NCI-H226 (cell line): ENCODE measurements around the gene MAD1L1.
A peak's percentile ranks its signal among the peaks of the same experiment; 100 is the strongest.

Experiments used
- DNase-seq: peaks from one replicate; pipeline ENCODE4 v3.0.0-alpha.2; 2015

The MAD1L1 gene

DNA sequence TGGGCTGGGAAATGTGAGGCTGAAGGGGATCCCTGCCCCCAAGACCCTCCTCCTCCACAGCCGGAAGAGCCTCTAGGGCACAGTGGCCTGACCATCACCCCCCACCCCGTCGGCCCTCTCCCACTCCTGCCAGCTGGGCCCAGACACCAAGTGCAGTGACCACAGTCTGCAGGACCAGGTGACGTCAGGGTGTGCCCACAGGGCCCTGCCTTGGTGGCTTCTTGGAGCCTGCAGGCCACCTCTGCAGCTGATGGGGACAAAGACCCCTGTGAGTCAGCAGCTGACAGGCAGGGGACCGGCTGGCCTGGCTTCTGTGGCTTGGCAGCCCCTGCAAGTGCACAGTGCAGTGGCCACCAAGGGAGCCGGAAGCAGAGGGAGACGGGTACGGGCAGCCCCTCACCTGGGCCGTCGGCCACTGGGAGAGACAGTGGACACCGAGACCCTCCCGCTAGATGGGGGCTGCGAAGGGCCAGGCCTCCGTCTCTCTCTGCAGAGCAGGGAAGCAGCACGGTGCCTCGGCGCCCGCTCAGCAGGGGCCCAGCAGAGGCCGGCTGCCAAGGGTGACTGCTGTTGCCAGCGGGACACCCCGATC, 288.0 kb downstream of the MAD1L1 start:
- no peak for DNase-seq

DNA sequence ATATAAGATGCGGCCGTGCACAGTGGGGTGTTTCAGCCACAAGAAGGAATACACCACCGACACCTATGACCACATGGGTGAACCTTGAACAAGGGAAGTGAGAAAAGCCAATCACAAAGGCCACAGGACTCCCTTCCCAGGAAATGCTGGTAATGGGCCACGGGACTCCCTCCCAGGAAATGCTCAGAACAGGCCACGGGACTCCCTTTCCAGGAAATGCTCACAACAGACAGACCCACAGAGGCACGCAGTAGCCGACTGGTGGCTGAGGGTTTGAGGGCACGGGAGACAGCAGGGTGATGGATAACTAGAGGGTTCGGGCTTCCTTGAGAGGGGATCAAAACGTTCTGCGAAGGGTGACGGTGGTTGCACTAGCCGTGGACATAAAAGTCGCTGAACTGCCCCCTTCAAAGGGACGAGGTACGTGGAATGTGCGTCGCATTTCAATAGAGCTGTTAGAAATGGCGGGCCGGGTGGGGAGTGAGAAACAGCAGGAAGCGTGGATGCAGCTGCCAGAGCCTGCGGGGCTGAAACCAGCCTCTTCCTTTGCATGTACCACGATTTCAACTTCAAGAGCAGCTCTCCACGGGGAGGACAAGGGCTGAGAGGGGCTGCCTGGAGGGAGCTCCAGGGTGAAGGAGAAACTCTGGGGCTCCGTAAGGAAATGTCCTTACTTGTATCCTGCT, 288.7 kb downstream of the MAD1L1 start:
- DNase-seq: no peak

DNA sequence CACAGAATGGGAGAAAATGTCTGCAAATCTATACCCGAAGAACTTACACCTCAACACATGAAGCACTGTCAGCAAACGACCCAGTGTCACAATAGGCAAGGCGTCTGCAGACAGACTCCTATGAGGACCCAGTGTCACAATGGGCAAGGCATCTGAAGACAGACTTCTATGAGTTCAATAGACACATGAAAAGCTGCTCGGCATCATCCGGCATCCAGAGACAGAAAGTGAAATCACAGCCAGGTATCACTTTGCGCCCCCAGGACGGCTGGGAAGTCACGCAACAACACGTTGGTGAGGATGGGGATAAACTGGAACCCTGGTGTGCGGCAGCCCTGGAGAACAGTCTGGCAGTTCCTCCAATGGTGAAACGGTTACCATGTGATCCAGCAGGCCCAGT, 289.4 kb downstream of the MAD1L1 start:
- DNase-seq: no peak

DNA sequence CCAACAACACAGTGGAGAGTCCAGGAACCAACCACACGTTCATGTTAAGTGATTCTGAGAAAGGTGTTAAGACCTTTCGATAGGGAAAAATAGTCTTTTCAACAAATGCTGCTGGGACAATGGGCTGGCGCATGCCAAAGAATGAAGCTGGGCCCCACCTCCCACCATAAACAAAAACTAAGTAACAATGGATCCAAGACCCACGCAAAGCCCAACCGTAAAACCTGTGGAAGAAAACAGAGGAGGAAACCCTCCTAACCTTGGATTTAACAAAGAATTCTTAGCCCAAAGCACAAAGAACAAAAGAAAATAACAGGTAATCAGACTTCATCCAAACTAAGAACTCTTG, 289.8 kb downstream of the MAD1L1 start:
- DNase-seq: no peak

DNA sequence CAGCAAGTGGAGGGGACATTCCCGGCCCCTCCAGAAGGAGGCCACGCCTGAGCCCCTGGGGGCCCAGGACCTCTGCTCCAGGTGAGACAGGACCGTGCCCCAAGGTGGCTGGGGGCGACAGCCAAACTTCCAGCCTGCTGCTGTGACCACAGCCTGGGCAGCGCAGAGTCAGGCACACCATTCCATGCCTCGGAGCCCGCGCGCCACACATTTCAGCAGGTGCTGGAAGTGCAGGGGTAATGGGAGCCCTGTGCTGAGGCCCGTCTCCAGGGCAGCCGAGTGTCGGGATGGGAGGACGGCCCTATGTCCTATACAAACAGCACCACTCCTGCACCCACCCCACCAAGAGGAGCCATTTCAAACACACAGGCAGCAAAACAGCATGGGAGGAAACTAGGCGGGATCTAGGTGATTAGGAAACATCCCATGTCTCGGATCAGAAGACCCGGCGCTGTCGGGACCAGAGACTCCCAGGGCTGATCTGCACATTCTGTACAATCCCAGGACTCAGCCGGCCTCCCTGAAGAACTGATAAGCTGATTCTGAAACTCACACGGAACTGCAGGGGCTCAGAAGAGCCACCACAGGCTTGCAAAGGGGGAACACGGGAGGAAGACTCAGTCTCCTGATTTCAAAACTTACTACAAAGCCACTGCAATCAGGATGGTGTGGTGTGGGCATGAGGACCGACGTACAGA, 290.4 kb downstream of the MAD1L1 start:
- DNase-seq: no peak

DNA sequence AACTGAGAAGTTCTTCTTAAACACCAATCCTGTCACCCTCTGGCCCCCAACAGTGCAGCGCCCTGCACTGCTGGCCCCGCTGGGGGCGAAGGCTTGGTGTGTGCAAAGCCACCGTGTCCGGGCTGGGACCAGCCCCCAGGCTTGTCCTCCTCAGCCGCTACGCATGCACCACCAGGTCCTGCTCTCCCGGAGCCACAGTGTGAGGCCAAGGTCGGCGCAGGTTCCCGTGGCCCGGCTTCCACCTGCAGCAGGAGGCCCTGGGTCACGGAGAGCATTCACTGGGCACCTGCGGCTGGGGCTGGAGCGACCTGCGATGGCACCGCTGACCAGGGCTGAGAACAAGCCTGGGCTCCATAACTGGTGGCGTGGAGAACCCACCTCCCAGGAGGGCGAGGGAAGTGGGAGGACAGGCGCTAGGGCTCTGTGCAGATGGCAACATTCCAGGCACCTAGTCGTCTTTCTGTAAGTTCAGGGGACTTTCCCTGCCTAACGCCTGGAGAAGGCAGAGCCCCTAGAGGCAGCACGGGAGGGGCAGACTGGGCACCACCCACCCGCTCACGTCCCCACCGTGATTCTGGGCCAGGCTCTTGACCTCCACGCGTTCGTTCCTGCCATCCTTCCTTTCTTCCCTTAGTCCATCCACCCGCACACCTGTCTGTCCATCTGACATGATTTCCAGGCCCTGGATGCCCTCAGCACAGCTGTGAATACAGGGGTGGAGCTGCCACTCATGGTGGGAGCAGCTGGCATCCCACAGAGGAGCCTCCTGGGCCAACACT, 291.1 kb downstream of the MAD1L1 start:
- no peak for DNase-seq

DNA sequence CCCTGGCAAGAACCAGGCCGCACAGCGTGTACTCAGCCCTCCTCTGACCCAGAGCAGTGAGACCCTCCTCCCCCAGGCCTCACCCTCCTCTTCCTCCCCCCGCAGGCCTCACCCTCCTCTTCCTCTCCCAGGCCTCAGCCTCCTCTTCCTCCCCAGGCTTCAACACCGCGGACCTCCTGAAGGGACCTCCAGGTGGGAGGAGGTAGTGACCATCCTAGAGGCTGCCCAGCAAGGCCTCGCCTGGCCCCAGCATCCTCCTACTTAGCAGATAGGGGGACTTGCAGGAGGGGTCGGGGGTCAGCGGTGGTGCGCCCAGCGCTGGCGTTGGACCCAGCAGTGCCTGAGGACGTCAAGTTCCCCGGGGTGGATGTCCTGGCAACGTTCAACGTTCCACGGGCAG, 291.9 kb downstream of the MAD1L1 start:
- no peak for DNase-seq

DNA sequence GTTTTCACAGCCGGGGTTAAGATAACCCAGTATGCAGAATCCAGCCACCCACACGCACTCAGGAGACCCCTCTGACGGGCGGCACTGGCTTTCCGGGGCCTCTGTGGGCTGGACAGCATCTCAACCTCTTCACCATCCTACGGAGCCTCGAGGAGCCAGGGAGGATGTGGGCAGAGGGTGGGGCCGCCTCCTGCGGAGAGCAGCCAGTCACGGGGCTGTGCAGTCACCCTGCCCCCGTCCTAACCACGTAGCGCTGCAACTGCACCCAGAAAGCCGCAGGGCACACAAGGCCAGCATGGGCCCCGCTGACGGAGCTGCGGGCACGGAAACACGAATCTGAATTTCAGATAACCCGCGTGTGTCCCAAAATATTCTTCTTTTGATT, 292.4 kb downstream of the MAD1L1 start:
- no peak for DNase-seq

DNA sequence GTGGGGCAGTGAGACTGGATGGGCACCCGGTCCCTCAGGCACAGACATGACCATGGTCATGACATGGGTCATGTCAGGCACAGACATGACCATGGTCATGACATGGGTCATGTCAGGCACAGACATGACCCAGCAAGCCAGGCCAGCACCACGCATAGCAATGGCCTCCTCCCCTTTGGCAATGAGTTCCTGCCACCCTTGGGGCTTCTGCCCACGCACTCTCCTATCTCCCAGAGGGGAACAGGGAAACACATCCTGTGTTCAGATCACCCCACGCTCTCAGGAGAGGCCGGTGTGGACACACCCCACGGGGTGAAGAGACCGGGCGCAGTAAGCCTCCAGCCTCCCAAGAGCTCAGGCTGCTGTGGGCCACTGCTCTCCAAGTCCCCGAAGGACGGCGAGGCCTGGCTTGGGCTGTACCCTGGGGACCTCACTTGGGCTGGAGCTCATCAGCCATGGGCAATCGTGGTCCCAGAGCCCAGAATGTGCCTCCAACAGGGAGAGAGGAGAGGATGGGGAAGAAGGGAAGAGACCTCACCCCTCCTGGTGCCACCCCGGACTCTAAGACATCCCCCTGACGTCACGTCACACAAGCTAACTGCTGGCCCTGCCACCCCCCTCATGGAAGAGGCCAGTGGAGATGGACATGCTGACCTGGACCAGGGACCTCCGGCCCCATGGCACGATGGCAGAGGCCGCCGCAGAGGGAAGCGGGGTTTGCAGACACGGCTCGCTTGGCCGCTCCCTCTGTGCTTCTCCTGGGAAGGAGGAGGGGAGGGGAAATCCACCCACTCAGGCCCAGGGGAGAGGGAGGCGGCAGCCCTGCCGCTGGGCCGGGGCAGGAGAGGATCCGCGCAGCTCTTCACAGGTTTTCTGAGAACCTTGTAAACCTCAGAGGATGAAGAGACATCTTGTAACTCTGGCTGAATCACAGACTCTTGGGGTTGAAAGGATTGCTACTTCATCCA, 293.0 kb downstream of the MAD1L1 start:
- no peak for DNase-seq

DNA sequence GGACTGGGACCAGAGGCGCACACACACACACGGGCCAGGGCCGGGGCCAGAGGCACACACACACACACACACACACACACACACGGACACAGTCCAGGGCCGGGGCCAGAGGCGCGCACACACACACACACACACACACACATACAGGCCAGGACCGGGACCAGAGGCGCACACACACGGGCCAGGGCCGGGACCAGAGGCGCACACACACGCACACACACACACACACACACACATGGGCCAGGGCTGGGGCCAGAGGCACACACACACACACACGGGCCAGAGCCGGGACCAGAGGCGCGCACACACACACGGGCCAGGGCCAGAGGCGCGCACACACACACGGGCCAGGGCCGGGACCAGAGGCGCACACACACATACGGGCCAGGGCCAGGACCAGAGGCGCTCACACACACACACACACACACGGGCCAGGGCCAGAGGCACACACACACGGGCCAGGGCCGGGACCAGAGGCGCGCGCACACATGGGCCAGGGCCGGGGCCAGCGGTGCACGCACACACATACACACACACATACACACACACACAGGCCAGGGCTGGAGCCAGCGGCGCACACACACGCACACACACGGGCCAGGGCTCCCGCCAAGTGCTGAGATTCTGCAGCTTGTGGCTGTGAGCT, 293.8 kb downstream of the MAD1L1 start:
- DNase-seq: no peak

DNA sequence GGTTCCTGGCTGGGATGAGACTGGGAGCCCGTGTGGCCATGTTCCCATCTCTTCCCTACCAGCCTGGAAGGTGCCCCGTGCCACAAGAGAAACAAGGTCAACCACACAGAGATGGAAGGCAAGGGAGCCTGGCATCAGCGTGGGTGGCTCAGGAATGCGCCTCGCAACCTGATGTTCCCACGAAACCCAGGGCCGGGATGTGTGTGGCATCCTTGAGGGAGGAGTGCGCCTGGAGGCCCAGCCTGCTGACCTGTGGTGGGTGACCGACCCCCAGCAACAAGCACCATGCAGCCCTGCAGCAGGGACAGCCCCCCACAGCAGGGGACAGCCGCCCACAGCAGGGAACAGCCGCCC, 295.5 kb downstream of the MAD1L1 start:
- no peak for DNase-seq

DNA sequence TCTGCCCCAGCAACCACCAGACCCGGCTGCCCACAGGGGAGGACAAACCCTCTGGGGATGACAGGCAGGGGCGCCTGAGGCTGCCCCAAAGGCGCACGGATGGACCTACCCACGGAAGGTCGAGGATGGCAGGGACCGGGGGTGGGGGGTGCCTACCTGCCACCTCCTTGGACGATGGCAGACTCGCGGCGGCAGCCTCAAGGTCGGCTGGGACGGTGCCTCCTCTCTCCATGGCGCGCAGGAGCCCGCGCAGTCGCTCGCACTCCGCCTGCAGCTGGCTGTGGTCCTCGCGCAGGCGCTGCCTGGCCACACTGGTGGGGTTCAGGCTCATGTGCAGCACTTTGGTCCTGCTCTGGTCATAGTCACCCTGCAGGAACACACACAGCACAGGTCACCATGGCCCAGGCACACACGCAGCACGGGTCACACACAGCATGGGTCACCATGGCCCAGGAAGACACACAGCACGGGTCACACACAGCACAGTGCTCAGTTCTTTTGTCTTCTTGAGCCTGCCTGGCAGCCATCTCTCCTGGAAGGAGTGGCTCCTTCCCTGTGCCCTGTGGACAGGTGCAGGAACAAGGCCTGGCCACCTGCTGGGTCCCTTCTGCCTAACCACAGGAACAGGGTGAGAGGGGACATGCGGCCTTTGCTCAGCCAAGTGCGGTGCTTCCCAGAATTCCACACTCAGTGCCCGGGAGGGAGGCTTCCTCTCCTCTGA, 296.1 kb downstream of the MAD1L1 start:
- DNase-seq: no peak

DNA sequence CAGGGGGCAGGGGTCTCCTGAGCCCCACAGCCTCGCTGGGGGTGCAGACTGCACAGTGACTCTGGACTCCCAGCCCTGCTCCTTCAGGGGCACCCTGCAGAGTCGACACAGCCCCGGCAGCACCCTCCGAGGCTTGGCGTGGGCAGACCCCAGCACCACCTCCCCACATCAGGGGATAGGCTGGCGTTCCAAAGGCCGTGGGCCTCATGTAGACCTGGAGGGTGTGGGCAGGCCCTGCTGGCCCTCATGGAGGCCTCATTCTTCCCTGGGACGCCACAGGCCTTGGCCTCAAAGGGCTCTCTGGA, 296.8 kb downstream of the MAD1L1 start:
- DNase-seq: no peak

DNA sequence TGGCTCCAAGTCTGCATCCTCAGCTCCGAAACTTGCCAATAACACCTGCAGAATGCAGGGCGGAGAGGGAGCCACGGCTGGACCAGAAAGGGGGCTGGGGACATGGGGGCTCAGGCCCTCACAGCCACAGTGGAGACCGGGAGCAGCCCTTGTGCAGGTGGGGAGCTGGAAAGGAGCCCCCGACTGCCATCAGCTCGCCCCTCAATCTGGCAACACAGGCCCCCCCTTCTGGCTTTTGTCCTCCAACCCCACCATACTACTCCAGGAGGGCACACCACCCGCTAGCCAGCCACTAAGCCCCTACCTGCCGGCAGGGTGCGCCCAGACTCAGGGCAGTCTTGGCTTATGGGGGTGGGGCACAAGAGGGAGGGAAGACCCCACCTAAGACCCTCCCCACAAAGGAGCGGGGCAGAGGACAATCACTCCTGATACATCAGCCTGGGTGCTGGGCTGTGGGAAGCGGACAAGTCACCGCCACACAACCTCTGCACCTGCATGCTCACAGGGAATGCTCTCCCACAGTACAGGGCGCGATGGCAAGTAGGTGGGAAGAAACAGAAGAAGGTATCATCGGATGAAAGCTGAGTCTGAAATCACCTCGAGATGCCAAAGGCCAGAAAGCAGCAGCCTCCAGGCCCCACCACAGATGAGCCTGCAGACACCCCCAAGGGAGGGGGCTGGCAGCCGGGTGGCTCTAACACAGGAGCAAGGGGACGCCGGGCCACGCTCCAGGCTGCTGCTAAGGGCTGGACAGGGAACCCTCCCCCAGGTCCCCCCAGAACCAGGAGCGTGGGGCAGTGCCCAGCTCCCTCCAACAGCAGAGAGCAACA, 297.4 kb downstream of the MAD1L1 start:
- no peak for DNase-seq

DNA sequence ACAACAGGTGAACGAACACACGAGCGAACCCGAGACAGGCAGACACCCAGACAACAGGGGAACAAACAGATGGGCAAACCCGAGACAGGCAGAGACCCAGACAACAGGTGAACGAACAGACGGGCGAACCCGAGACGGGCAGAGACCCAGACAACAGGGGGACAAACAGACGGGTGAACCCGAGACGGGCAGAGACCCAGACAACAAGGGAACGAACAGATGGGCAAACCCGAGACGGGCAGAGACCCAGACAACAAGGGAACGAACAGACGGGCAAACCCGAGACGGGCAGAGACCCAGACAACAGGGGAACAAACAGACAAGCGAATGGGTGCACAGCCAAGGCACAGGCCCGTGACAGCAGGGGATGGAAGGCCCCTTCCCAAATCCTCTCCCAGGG, 298.0 kb downstream of the MAD1L1 start:
- no peak for DNase-seq

DNA sequence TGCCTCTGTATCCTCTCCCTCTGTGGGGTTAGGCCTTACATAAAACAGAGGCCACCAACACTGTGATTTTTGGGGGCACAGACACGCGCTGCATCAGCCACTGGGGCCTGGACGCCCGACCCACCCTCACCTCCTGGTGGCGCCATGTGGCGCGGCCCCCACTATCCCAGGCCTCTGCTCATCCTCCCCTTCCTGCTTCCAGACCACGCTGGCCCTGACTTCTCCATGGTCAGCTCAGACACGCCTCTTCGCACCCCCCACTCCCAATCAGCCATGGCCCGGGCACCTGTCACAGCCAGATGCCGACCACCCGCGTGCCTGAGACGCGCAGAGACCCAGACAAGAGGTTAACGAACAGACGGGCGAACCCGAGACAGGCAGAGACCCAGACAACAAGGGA, 298.7 kb downstream of the MAD1L1 start:
- no peak for DNase-seq

DNA sequence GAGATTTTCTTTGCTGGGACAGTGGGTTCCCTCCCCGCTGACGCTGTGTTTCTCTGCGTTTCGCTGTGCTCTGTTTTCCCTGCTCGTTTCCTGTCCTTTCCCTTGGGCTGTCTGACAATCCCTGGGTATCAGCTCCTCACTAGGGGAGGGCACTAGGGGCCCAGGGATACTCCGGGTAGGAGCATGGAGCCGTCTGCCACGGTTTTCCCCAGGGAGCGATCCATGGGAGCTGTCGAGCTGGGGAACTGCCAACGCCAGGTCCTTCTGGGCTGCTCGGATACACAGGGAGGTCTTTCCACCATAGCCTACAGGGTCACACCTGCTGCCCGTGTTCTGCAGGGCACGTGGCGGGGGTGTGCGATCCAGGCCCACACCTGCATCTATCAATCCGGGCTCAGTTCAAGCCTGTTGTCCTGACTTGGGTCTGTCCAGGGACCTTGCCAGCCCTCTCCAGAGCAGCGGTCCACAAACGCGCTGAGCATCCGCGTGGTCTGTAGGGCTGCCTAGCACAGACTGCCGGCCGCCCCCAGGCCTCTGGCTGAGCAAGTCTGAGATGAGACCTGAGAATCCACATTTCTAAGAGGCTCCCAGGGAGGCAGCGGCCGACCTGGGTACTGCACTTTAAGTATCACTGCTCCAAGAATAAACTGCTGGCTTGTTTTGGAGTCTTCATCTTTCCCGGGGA, 299.5 kb downstream of the MAD1L1 start:
- no peak for DNase-seq

DNA sequence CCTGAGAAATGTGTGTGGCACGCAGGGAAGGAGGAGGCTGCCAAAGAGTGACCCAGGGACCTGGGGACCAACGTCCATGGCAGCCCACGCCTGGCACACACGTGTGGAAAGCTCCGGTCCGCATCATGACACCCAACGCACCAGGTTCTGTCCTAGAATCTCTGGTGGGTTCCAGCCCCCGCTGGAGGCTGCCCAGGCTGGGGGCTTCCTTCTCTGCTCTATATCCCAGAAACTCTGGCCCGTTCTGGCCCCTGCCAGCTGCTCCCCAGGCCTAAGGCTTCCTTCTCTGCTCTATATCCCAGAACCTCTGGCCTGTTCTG, 300.8 kb downstream of the MAD1L1 start:
- DNase-seq: no peak

DNA sequence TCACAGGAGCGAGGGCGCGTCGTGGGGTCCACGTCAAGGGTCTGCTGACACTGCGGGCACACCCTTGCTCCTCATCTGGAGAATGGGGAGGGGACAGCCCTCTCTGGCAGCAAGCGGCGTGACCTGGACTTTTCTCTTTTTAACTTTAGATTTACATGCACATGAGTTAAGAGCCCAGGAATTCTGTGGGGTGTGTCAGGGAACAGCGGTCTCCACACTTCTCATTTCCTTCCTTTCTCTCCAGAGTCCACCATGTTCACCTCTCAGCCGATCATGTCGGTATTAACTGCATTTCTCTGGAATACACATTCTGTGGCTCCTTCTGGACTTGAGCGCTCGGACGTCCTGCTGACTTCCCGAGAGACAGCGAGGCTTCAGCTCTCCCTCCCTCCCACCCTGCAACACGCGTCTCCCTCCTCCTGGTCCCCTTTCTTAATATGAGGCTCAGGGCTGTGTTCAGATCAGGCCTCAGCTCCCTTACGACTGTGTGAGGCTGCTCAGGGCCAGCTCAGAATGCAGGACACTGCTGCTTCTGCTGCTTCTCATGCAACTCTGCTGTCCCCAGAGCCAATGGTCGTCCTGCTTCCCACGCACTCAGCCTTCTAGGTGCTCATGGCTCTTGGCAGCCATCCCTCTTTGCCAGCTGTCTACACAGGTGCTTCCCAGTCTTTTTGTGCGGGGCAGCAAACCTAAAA, 301.3 kb downstream of the MAD1L1 start:
- peak; percentile 28 for DNase-seq
